Natural killer cell treated with Interleukin-12 subunit alpha and Interleukin-12 subunit beta and Interleukin-15 and Interleukin-18, amount 100 ng/mL, for 72 hours (primary cell): ENCODE measurements around the gene PPFIA1. TPM values are rescaled to one million over a fixed set of nuclear protein-coding genes. Genes with fewer than 3 reads are reported as not detected.

ENCODE experiments used
- ATAC-seq, 2 donors: fragments of 150-1000 bp; cut with Tn5 transposase in 1 of 2; sonication (Bioruptor Pico), chemical (Tn5 transposase) in 1 of 2; 2 replicates each; pipeline ENCODE4 v1.10.0; 2021
- DNase-seq: peaks from one replicate; pipeline ENCODE4 v3.0.0; 2022; ENCODE audit warnings: low spot score
- H3K27ac Mint-ChIP-seq, 2 donors: 1 replicate in 1 of 2; 2 replicates in 1 of 2; pipeline ENCODE4 v1.8.0; 2022; ENCODE audit warnings: mixed read lengths in 2 of 2, mild to moderate bottlenecking in 1 of 2, moderate library complexity in 1 of 2
- H3K27me3 Mint-ChIP-seq, 2 donors: 1 replicate in 1 of 2; 2 replicates in 1 of 2; pipeline ENCODE4 v1.8.0; 2022; ENCODE audit warnings: mixed read lengths in 2 of 2
- H3K36me3 Mint-ChIP-seq: one replicate; pipeline ENCODE4 v1.8.0; 2022; ENCODE audit warnings: mixed read lengths
- H3K4me1 Mint-ChIP-seq, 2 donors: 1 replicate in 1 of 2; 2 replicates in 1 of 2; pipeline ENCODE4 v1.8.0; 2022; ENCODE audit warnings: low read depth in 2 of 2, mixed read lengths in 2 of 2, mild to moderate bottlenecking in 1 of 2
- H3K4me3 Mint-ChIP-seq: one replicate; pipeline ENCODE4 v1.8.0; 2022; ENCODE audit warnings: mixed read lengths
- H3K9me3 Mint-ChIP-seq: 2 replicates; pipeline ENCODE4 v1.8.0; 2022; ENCODE audit warnings: mixed read lengths
- total RNA-seq, 2 donors: library from RNA; stranded (reverse); gene quantifications; one replicate each; pipeline ENCODE4 v1.2.3, GENCODE V29; 2022

The PPFIA1 gene
- total RNA-seq, 2 donors from 2014 or later, result 43.4 to 60.0 TPM

DNA sequence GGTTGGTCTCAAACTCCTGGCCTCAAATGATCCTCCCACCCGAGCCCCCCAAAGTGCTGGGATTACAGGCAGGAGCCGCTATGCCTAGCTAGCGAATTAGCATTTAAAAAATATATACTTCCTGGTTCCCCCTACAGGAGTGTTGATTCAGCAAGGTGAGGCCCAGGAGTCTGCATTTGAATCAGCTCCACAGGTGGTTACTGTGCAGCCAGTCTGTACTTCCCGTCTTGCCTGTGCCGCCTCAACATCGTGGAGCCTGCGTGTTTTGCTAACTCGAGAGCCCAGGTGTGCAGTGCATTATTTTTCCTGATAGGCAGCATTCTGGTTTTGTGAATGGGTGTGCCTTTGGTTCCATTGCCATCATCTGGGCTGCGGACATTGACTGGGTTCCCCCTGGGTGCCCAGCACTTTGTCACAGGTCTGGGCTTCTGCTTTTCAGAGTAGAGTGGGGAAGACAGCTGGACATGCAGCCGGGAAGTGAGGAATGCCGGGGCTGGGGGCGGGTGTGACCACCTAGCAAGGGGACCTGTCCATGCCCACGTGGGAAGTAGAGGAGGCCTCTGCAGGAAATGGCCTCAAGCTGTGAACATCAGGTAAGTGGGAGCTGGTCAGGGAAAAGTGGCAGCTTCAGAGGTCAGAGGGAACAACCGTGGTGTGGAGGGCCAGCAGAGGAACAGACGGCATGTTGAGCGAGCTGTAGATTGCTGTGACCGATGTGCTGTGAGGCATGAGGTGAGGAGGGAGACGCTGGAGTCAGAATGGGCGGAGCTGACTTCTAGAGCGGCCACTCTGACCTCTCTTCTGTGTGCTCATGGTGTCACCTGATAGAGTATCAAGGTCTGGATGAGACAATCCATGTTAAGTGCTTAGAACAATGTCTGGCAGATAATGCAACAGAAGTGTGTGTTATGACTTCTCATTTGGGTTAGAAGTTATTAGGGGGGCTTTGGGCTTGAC is 42.2 kb downstream of the PPFIA1 start:
- DNase-seq (no peak), ATAC-seq (no peak)
- no peak overlapping the region for H3K27ac Mint-ChIP-seq
- no peaks in the 10 kb centered on the region for H3K36me3 Mint-ChIP-seq
- peak overlapping the region; percentile 7 for H3K4me3 Mint-ChIP-seq
- H3K27me3 Mint-ChIP-seq, result no peaks in the 10 kb centered on the region
- H3K9me3 Mint-ChIP-seq, result no peaks in the 10 kb centered on the region
- peaks cover 30 to 33% of the 10 kb centered on the region in 2 donors for H3K4me1 Mint-ChIP-seq

DNA sequence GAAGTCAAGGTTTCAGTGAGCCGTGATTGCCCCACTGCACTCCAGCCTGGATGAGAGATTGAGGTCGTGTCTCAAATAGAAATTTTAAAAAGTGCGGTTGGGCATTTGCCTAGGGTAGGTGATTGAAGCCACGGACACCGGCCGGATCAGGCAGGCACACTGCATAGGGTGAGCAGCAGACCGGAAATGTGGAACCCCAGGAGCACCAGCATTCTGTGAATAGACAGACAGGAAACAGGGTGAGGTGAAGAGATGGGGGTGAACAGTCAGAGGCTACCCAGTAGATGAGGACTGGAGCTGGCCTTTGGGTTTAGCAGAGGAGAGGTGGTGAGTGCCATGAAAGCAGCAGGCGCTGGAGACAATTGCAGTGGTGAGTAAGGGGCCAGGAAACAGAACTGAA is 43.5 kb downstream of the PPFIA1 start:
- peak in 1 of 2 donors; percentile 66 for ATAC-seq
- H3K4me3 Mint-ChIP-seq, result peak overlapping the region; percentile 2
- no peaks in the 10 kb centered on the region for H3K36me3 Mint-ChIP-seq
- no peaks in the 10 kb centered on the region for H3K9me3 Mint-ChIP-seq
- H3K27ac Mint-ChIP-seq, result no peak overlapping the region
- no peak for DNase-seq
- H3K27me3 Mint-ChIP-seq, result no peaks in the 10 kb centered on the region
- peaks cover 30 to 33% of the 10 kb centered on the region in 2 donors for H3K4me1 Mint-ChIP-seq

DNA sequence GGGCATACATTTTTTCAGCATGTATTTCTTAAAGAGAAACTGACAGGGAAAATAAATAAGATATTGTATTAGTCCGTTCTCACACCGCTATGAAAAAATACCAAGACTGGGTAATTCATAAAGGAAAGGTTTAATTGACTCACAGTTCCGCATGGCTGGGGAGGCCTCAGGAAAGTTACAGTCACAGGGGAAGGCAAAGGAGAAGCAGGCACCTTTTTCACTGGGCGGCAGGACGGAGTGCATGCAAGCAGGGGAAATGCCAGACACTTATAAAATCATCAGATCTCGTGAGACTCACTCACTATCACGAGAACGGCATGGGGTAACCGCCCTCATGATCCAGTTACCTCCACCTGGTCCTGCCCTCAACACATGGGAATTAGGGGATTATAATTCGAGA is 44.2 kb downstream of the PPFIA1 start:
- no peak for ATAC-seq
- Mint-ChIP-seq H3K36me3 (no peaks in the 10 kb centered on the region), H3K27ac (no peak overlapping the region), H3K4me3 (no peak overlapping the region), H3K9me3 (no peaks in the 10 kb centered on the region), H3K27me3 (no peaks in the 10 kb centered on the region), H3K4me1 (peaks cover 30 to 33% of the 10 kb centered on the region in 2 donors)
- DNase-seq, result no peak

DNA sequence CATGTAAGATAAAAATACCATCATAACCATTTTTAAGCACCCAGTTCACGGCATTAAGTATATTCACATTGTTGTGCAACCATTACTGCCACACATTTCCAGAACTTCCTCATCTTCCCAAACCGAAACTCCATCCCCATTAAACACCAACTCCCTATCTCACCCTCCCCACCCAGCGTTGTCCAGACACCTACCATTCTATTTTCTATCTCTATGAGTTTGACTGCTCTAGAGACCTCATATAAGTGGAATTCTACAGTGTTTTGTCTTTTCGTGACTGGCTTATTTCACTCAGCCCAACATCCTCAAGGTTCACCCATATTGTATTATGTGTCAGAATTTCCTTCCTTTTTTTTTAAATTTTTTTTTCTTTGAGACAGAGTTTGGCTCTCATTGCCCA is 45.2 kb downstream of the PPFIA1 start:
- no peak overlapping the region for H3K4me3 Mint-ChIP-seq
- H3K27ac Mint-ChIP-seq, result no peak overlapping the region
- no peaks in the 10 kb centered on the region for H3K36me3 Mint-ChIP-seq
- ATAC-seq (no peak), DNase-seq (no peak)
- no peaks in the 10 kb centered on the region for H3K9me3 Mint-ChIP-seq
- no peaks in the 10 kb centered on the region for H3K27me3 Mint-ChIP-seq
- peaks cover 28 to 33% of the 10 kb centered on the region in 2 donors for H3K4me1 Mint-ChIP-seq

DNA sequence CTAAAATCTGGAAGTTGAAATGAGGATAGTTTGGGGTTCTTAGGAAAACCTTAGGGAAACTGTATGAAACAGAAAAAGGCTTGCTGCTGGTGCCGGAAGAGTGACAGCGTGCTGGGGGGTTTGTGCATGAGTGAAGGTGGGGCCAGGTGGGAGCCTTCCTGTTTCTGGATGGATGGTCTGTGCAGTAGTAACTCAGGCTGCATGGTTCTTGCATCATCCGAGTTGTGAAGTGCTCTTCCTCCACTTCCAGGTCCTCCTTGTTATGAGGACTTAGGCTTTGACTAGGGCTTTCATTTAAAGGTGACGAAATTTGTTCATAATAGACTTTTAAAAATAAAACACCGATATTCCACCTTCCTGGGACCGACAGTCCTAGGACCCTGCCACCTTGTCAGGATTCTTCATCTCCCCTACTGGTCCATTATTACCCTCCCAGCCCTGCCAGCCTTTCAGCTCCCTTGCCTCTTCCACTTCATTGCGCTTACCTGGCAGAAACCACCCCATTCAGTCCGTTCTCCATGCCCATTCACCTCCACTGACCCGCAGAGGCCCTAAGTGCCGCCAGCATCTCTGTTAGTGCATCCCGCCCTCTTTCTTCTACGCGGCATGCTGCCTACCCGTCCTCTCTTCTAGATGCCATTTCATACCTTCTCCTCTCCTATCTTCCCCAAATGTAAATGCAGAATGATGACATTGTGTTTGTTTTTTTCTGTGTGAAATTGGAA is 47.3 kb downstream of the PPFIA1 start:
- no peak overlapping the region for H3K27ac Mint-ChIP-seq
- ATAC-seq (no peak), DNase-seq (no peak)
- no peaks in the 10 kb centered on the region for H3K9me3 Mint-ChIP-seq
- H3K36me3 Mint-ChIP-seq, result peaks cover 4% of the 10 kb centered on the region
- H3K4me1 Mint-ChIP-seq, result peaks cover 20 to 33% of the 10 kb centered on the region in 2 donors
- H3K4me3 Mint-ChIP-seq, result no peak overlapping the region
- no peaks in the 10 kb centered on the region for H3K27me3 Mint-ChIP-seq

DNA sequence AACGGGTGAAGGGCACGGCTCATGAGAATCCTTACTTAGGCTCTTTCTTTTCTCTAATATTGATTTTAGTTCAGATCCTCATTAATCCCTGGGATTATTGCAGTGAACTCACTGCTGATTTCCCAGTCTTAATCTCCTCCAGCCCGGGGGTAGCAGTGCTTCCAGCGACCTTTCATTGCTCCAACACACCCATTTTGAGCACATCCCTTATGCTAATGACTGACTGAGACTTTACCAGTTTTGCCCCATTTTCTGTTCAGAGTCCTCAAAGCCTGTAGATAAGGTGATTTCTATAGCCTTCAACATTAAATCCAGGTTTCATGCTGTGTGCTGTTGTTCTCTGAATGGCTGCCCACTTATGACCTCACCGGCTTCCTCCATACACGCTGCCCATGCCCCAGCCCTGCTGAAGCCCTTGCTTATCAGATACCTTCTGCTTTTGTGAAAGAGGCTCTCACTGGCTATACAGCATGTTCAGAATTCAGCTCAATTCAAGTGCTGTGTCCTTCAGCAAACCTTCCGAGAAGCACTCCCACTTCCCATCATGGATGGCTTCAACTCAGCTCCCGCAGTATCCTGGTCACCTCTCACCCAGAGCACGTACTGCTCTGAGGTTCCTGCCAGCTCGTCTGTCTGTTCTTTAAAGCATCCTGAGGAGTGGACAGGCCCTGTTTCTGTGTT is 49.0 kb downstream of the PPFIA1 start:
- Mint-ChIP-seq H3K4me1 (peaks cover 15 to 28% of the 10 kb centered on the region in 2 donors), H3K27ac (no peak overlapping the region), H3K9me3 (no peaks in the 10 kb centered on the region), H3K36me3 (peaks cover 4% of the 10 kb centered on the region), H3K4me3 (no peak overlapping the region), H3K27me3 (no peaks in the 10 kb centered on the region)
- no peak for ATAC-seq
- DNase-seq, result no peak

DNA sequence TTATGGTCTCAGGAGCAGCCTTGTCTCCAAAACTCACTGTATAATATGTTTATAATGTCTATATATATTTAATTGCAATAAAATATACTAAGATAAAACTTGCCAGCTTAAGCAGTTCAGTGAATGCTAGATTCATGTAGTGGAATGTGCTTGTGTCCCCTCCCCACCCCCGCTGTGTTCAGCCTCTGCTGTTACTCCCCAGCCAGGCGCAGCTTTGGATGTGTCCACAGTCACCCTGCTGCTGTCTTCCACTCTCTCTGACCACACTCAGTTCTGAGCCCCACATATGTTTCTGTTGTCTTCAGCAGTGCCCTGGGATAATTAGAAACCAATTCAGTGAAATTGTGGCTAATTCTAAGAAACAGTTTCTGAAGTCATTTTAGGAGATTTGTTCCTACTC is 52.2 kb downstream of the PPFIA1 start:
- Mint-ChIP-seq H3K27me3 (no peaks in the 10 kb centered on the region), H3K27ac (no peak overlapping the region), H3K9me3 (no peaks in the 10 kb centered on the region), H3K36me3 (peaks cover 17% of the 10 kb centered on the region), H3K4me3 (no peak overlapping the region), H3K4me1 (peaks cover 21 to 31% of the 10 kb centered on the region in 2 donors)
- ATAC-seq (no peak), DNase-seq (no peak)

DNA sequence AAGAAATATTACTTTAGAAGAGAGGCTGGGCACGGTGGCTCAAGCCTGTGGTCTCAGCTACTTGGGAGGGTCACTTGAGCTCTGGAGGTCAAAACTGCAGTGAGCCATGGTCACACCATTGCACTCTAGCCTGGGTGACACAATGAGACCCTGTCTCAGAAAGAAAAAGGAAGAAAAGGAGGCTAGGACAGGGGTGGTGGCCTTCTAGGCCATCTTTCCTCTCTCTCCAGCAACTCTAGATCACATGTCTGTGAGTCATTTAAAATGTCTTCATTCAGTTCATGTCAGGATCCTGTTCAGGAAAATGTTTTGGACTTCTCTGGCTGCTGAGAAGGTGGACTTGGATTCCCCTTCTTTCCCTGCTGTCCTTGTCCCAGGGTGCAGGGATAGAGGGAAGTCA is 53.3 kb downstream of the PPFIA1 start:
- Mint-ChIP-seq H3K27ac (no peak overlapping the region), H3K27me3 (no peaks in the 10 kb centered on the region), H3K36me3 (peaks cover 25% of the 10 kb centered on the region), H3K9me3 (no peaks in the 10 kb centered on the region), H3K4me1 (peaks cover 25 to 38% of the 10 kb centered on the region in 2 donors), H3K4me3 (peak overlapping the region; percentile 40)
- DNase-seq (no peak), ATAC-seq (no peak)

DNA sequence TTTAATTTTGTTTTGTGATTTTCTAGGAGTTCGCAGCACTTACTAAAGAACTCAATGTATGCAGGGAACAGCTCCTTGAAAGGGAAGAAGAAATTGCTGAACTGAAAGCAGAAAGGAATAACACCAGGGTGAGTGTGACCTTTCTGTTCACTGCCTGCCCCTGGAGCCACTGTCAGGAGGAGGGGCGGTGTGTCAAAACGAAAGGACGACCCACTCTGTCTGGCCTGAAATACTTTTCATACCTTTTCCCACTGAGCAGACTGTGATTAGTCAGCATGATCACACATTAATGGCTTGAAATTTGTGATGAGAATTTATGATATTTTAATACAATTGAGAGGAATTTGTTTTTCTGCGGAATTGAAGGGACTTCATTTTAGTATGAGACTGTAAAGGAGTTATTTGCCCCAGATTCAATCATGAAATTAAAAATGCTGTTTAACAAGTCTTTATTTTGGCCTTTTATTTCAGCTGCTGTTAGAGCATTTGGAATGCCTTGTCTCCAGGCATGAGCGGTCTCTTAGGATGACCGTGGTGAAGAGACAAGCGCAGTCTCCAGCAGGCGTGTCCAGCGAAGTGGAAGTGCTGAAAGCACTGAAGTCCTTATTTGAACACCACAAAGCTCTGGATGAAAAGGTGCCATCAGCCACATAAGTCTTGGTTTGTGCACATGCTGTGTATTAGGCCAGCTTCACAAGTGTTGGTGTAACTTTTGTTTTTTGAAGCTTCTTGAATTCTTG is 54.1 kb downstream of the PPFIA1 start:
- Mint-ChIP-seq H3K9me3 (no peaks in the 10 kb centered on the region), H3K4me3 (peak overlapping the region; percentile 32), H3K4me1 (peaks cover 25 to 38% of the 10 kb centered on the region in 2 donors), H3K36me3 (peaks cover 25% of the 10 kb centered on the region), H3K27ac (no peak overlapping the region), H3K27me3 (no peaks in the 10 kb centered on the region)
- DNase-seq, result no peak
- ATAC-seq, result peak in 1 of 2 donors; percentile 85

DNA sequence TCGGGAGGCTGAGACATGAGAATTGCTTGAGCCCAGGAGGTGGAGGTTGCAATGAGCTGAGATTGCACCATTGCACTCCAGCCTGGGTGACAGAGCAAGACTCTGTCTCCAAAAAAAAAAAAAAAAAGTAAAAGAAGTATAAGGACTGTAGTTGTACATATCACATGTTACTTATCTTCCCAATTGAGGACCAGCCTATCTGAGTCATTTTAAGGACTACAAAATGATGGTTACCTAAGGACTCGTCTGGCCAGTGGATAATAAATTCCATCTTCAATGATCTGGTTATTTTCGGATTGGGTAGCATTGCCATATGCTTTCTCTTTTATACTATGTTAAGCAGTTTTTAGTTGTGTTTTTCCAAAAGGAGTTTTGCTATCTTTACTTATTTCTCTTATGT is 55.3 kb downstream of the PPFIA1 start:
- Mint-ChIP-seq H3K27ac (peak overlapping the region; percentile 7 to 65), H3K36me3 (peaks cover 32% of the 10 kb centered on the region), H3K27me3 (no peaks in the 10 kb centered on the region), H3K4me1 (peaks cover 25 to 38% of the 10 kb centered on the region in 2 donors), H3K4me3 (peak overlapping the region; percentile 63), H3K9me3 (no peaks in the 10 kb centered on the region)
- no peak for ATAC-seq
- DNase-seq, result no peak

DNA sequence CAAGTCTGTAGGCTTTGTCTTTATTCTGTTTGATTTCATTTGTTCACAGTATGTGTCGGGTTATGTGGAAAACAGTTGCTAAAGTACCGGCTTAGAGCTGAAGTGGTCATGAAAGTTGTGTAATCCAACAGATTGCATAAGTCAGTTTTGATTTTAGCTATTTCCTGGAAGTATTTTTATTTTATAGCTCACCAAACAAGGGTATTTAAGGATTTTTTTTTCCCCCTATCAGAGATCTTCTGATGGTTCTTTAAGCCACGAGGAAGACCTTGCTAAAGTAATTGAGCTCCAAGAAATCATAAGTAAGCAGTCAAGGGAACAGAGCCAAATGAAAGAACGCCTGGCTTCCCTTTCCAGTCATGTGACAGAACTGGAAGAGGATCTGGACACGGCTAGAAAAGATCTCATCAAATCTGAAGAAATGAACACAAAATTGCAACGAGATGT is 55.9 kb downstream of the PPFIA1 start:
- Mint-ChIP-seq H3K36me3 (peaks cover 29% of the 10 kb centered on the region), H3K4me1 (peaks cover 25 to 36% of the 10 kb centered on the region in 2 donors), H3K4me3 (peak overlapping the region; percentile 63), H3K27me3 (no peaks in the 10 kb centered on the region), H3K9me3 (no peaks in the 10 kb centered on the region), H3K27ac (peak overlapping the region; percentile 7 to 65)
- peak in 1 of 2 donors; percentile 76 for ATAC-seq
- no peak for DNase-seq

DNA sequence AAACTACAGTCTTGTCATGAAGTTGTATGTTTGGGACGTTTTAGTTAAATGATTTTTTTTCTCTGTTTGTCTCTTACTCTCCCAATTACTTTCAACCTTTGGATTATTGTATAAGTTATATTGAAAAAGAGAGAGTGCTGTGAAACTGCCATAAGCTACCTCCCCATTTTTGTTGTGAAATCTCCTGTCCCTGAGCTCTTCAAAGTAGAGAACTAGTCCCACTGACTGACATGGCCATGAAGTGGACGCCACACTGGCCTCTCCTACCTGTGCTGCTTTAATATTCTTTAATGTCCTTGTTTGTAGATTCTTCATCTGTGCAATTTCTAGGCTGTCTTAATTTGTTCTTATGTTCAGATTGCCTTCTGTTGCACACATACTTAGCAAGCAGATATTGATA is 56.3 kb downstream of the PPFIA1 start:
- Mint-ChIP-seq H3K4me3 (peak overlapping the region; percentile 63), H3K36me3 (peaks cover 31% of the 10 kb centered on the region), H3K9me3 (no peaks in the 10 kb centered on the region), H3K4me1 (peaks cover 25 to 35% of the 10 kb centered on the region in 2 donors), H3K27me3 (no peaks in the 10 kb centered on the region), H3K27ac (peak overlapping the region in 1 of 2 donors; percentile 65)
- no peak for ATAC-seq
- DNase-seq, result no peak

DNA sequence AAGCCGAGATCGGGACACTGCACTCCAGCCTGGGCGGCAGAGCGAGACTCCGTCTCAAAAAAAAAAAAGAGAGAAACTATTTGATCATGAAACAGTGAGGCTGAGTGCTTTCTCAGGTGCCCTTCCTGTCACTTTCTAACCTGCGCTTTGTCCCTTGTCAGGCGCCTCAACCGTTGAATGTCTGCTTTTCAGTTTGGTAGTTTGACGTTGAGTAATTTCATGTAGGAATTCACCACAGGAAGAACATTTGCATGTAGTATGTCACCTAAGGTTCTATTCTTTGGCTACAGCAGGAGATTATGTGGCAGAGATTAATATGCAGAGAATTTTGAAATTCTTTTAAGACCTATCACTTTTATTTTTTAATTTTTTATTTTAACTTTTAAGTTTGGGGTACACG is 57.2 kb downstream of the PPFIA1 start:
- Mint-ChIP-seq H3K27ac (no peak overlapping the region), H3K36me3 (peaks cover 34% of the 10 kb centered on the region), H3K27me3 (no peaks in the 10 kb centered on the region), H3K9me3 (no peaks in the 10 kb centered on the region), H3K4me1 (peaks cover 25 to 35% of the 10 kb centered on the region in 2 donors), H3K4me3 (no peak overlapping the region)
- ATAC-seq (no peak), DNase-seq (no peak)
